Dermis blood vessel endothelial cell (primary cell): ENCODE results near the gene AP1B1. TPM values are rescaled to one million over a fixed set of nuclear protein-coding genes. Genes with fewer than 3 reads are reported as not detected.

ENCODE experiments used
- DNase-seq: peaks from one replicate; pipeline ENCODE4 v3.0.0; 2010
- total RNA-seq: library from RNA; depleted of rRNA; stranded (reverse); fragments of >200 nt; gene quantifications from 2 replicates; pipeline ENCODE4 v1.2.3, GENCODE V29; 2014

The AP1B1 gene
- total RNA-seq, 1 donor from 2014 or later: 191 TPM

DNA sequence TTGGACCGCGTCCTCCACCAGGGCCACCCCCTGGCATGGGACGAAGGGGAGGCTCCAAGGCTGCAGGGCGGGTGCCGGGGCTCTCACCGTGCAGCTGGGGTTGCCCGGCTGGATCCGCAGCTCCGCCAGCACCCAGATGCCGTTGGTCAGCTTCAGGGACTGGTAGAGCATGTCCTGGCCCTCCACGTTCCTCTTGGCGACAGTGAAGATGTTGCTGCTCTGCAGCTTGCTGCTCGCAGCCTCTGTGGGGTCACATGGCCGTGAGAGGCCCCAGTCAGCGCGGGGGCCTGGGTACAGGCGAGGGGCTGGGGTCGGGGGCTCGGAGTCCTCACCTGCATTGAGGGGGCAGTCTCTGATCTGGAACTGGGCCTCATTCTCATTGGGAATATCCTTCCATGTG is 58.1 kb downstream of the AP1B1 start:
- no peak for DNase-seq

DNA sequence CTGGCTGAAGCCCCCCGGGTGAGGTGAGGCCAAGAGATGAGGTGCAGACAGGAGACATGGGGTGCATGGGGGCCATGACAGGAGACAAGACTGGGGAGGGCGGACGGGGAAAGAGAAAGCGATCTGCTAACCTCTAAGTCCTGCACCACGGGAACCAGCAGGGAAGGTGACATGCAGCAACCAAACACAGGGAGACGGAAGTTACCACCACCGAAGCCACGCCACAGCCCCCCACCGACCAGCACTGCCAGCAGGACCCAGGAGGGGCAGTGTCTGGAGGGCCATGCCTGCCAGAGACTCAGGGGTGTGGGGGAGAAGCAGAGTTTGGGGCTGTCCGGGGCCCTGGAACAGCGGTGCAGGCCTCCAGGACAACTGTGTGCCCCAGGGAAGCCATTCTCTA is 58.8 kb downstream of the AP1B1 start:
- no peak for DNase-seq

DNA sequence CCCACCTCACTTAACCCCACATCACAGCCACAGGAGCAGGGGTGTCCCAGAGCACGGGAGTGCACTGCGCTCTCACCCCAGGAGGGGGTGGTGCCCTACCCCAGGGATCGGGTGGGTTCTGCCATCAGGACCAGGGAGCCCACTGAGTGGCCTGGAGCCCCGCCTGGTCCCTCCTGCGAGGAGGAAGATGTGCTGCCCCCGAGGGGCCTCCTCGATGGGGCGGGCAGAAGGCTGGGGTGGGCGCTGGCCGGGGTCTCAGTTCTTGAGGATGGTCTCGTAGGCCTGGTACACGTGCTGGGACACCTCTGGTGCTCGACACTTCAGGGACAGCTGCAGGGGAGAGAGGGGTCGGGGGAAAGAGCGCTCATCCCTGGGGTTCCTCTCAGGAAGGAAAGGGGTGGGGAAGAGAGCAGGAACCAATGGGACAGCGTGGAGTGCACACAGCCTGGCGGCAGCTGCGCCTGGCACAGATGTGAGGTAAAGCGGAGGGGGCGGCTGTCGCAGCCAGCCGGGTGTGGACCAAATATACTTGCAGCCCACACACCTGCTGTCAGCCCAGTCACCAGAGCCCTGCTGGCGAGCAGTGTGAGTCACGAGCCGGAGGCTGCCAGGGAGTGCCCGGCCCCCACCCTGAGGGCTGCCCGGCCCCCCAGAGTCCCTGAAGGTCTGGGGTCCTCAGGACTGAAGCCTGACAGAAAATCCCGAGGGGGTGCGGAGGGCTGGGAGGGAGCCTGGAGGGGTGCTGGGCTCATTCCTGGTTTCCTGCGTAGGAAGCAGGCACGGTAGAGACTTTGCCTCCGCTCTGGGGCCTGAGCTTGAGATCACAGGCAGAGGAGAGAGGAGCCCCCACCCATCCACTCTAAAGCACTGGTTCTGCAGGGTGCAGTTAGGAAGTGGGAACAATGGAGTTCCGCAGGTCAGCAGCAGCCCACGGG is 59.5 kb downstream of the AP1B1 start:
- peak; percentile 24 for DNase-seq

DNA sequence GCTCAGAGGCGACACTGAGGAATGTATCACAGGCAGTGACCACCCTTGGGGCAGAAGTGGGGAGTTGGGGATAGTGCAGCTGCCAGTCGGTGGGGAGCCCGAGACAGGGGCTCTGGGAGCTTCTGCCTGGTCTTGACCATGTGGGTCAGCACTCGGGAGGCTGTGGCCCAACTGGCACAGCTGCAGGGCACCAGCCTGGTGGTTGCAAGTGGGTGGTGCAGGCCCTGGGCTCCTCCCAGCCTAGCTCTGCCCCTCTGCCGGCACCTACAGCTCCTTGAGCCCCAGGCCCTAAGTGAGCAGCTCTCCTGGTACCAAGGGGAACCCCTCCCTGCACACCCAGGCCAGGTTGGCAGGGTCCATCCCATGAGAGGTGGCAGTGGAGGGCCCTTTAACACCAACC is 60.3 kb downstream of the AP1B1 start:
- no peak for DNase-seq

DNA sequence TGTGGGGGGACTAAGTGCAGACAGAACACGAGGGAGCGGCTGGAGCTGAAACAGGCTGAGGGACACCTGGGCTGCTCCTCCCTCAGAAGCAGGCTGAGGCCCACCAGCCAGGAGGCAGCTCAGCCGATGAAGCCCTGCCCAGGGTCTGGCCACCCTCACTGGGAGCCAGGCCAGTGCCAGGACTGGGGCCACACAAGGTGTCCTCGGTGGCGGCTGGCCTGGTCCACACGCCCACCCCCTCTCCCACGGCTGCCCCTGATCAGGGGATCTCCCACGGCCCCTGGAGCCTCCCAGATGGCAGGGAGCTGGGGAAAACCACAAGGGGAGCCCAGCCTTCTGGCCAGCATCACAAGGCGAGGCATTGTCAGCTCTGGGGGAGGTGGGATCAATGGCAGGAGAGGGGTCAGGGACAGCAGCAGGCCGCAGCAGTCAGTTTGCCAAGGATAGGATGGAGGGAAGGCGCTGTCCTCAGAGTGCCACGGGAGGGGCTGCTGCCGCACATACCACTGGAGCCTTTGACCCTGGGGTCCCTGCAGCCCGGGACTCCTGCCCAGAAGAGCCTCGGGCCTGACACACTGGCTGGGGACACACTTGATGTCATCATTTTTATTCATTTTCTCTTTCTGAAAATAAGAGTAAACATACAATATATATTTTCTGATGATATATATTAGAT is 61.1 kb downstream of the AP1B1 start:
- no peak for DNase-seq

DNA sequence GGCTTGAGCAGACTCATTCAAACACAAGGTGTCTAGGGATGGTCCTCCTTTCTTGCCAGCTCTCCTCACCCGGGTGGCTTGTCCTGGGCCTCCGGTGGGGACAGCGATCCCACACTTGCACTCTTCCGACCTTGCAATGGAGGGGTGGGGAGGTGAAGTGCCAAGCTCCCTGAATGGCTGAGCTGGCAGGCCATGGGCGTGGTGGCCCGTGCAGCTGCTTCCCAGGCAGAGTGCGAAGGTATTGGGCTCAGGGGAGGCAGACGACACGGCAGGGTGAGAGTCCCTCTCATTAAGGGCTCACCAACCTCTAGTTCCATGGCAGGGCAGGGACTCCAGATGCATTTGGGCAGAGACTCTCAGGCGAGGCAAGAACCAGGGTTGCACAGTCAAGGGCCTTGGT is 61.9 kb downstream of the AP1B1 start:
- DNase-seq: no peak

DNA sequence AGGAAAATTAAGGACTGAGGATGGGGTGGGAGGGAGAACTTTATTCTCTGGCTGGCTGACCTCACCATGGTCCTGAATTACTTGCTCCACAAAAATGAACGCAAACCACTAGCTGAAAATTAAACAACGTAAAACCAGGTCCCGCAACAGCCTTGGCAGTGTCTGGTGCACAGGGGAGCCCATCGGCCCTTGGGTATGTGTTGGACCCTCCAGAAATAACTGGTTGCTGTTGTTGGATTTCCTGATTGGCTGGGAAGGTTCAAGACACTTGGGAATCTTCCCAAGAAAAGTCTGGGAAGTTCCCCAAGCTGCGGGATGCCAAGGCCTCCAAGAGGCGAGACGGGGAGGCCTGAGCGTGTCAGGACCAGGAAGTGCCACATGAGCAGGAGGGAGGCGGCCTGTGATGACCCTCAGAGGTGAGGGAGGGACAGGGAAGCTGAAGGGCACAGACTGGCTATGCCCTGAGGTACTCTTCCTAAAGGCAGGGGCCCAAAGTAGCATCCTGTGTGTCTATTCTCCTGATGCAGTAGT is 62.5 kb downstream of the AP1B1 start:
- DNase-seq: no peak

DNA sequence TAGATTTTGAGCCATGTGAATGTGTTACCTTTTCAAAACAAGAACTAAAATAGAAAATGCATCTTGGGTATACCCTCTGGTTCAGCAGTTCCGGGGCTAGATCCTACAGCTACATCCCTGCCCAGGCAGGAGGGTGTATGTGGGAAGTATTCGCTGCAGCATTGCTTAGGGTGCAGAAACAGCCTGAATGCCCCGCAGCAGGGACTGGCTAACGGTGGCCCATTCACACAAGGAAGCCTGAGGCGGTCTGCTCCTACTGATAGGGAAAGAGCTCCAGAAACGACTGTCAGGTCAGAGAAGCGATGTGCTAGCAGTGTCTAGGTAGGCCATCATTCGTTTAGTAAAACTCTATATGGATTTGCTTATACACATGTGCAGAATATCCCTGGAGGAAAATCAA is 63.0 kb downstream of the AP1B1 start:
- DNase-seq: no peak

DNA sequence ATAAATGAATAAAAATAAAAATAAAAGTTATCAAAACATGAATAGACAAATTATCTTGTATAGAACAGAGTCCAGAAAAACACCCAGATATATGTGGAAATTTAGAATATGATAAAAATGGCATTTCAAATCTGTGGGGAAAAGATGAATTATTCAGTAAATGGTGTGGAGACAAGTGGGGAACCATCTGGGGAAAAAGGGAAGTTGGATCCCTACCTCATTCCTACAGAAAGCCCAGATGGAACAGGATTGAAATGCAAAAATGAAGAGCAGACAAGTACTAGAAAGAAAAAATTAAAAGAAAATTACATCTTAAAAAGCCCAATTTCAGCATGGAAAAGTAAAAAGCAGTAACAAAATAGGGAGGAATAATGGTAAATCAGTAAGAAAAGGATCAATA is 64.7 kb downstream of the AP1B1 start:
- no peak for DNase-seq

DNA sequence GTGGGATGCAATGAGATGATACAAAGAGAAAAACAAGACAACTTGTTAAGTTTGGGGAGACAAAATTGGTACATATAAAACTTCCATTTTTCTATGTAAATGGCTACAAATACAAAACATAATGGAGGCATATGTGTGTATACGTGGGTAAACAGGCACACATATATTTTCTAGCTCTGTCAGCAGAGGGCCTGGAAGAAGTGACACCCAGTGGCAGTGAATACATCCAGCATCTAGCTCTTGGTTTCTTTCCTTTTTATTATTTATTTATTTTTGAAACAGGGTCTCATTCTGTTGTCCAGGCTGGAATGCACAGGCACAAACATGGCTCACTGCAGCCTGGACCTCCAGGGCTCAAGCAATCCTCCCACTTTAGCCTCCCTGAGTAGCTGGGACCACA is 67.8 kb downstream of the AP1B1 start:
- DNase-seq: peak; percentile 24

DNA sequence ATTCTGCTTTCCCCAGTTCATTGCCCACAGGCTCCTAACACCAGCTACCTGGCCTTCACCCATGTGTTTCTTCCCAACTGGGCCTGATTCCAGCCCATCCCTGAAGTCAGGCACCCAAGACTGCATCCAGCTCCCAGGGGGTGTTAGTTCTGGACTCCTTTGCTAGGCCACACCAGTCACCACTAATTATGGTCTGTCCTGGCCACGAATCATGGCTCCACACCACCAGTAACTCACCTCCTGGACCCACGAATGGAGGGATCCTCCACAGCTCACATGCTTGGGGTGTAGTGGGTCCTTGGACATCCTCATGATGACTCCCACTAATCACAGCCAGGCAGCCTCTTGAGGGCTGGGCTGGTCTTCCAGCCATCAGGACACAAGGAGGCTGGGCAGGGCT is 69.3 kb downstream of the AP1B1 start:
- DNase-seq: no peak

DNA sequence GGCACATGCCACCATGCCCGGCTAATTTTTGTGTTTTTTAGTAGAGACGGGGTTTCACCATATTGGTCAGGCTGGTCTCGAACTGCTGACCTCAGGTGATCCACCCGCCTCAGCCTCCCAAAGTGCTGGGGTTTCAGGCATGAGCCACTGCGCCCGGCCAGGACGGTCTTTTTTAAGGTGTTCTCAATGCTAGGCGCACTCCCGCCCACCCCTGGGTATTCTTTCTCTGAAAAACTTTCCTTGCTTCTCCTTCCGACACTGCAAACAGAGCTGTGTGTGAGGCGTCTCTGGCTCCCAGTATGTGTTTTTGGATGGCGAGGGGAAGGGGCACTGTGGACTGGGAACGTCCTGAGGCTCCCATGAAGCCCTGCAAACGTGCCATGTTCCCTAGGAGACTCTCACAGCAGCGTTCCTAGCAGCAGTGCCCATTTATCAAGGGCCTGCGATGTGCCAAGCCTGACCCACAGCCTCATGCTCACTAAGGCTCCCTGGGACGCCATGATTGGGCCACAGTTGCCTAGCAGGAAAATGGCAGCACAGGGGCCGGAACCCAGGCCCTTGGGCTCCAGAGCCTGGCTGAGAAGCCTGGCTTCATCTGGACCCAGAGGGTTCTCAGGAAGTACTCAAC is 70.4 kb downstream of the AP1B1 start:
- no peak for DNase-seq

DNA sequence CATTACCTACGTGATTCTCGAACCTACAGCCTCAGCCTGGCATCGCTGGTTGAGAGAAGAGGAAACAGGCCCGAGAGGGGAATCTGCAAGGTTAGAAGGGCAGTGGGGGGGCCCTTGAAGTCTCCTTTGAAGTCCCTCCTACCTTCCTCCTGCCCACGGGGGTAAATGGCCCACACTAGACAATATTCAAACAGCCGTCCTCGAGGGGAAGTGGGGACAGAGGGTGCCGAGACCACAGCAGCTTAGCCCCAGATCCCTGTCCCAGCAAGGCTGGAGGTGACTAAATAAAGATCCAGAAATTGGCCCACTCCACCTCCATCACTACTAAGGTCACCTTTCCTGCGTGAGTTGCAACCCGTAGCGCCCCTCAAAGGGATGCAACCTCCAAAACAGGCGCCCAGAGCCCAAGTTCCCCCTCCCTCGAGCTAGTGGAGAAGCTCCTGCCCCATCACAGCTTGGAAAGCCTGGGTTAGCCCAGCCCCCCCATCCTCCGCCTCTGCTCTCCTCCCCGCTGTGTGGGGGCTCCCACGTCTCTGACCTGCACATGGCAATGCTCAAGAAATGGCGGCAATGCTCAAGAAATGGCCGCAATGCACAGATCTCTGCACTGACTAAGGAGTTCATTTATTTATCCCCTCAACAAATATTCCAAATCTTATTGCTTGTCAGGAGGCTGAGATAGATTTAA is 72.1 kb downstream of the AP1B1 start:
- no peak for DNase-seq

DNA sequence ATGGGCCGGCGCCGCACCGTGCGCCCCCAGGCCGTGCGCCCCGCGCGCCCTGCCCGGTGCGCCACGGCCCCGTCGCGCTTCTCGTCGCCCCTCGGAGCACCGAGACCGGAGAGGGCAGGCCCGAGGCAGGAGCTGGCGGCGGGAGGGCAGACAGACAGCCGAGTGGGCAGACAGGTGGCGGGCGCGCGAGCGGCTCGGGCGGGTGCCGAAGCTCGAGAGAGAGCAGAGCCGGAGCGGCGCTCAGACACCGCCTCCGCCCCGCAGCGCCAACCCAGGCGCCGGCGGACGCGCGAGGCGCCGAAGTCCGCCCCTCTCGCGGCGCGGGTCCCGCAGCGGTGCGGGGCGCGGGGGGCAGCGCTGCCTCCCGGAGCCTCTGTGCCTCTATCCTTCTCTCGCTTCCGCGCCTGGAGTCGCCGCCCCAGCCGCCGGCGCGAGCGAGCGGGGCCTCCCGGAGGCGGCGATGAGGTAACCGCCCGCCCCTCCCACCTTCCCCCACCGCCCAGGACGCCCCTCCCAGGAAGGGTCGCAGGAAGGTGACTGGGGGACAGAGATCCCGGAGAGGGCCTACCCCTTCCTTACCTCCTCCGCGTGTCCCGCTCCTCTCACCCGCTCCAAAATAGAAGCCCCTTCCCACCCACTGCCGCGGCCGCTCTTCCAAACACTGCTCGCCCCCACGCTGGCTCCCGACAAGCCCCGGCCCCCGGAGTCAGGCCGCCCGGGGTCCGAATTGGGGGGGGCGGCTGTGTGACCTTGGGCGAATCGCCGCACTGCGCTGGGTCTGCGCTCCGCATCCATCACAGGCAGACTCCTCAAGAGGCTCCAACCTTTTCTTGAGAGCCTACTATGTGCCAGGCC is 72.9 kb downstream of the AP1B1 start, which contains the start of gene RASL10A:
RASL10A (minus strand) TSS at position 412 of the 855 bp plus-strand sequence. CDS start 451 bp downstream, outside the sequence.
- peak; percentile 29 for DNase-seq

DNA sequence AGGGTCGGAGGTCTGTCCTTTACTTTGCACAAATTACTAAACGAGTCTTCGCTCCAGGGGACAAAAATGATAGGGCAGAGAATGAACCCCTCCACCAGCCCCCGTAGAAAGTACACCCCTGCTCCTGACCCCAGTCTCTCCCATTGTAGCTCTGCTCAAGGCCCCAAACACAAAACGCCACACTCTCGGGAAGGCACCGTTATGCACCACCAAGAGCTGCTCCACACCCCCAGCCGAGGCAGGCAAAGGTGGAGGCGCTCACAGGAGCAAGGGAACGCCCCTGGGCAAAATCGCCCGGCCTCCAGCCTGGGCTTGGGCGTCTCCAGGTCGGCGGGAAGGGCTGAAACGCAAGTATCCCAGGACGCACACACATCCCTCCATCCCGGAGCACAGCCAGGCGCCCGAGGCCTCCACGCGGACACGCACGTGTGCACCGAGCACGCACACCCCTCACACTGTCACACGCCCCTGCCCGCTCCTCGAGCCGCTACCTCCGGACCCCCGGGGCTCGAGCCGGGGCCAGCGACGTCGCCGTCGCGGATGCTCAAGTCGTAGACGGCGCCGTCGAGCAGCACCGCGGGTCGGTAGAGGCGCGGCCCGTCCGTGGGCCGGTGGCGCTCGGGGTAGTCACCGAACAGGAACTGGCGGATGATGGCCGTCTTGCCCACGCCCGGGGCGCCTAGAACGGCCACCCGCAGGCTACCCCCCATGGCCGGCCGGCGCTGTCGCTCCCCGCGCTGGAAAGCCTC is 73.7 kb downstream of the AP1B1 start:
- DNase-seq: no peak

DNA sequence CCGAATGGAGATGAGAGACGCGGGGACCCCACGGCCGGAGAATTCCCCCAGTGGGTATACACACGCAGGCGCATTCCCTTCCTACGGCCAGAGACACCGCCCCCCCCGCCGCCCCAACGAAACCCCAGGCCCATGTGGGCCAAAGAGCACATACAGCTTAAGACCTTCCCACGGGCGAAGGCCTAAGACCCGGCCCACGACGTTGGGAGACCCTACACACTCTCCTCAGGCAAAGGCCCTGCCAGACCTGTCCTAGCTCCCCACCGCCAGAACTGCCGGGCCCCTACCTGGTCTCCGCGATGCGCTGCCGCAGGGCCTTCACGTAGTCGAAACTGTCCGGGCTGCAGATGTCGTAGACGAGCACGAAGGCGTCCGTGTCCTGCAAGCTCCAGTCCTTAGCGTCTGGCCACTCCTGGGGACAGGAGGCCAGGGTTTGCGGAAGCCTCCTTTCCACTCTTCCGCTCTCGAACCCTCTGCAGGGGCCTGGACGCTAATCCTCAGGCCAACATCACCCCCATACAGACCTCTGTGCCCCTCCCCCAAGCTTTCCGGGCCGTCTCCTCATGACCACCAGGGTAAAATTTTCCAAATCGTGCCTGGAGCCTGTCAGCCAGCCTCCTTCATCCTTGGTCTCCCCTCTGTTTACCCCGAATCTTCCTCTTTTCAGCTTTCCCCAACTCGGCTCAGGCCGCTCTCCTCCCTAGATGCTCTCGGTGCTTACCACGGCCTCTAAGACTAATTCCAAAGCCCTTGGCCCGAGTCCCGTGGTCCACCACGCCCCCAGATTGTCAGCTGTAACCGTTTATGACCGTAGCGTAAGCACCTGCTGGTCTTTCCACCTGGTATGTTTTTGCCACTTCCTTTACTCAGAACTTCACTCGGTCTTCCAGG is 74.5 kb downstream of the AP1B1 start:
- DNase-seq: no peak

DNA sequence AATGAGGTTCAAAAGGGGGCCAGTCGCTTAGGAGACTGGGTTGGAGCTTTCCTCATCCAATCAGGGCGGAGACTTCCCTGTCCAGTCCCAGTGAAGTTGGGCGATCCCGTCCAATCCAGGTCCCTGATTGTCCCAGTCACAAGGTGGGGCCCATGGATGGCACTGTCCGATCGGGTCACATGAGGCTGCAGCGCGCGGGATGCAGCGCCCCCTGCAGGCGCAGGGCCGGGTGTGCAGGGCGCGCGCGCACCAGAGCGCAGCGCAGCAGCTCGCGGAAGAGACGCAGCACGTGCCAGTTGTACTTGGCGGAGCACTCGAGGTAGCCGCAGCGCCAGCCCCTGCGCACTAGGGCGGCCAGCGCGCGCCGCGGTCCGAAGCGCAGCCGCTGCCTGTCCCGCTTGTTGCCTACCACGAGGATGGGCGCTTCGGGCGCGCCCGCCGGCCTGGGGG is 75.2 kb downstream of the AP1B1 start:
- DNase-seq: peak; percentile 70

DNA sequence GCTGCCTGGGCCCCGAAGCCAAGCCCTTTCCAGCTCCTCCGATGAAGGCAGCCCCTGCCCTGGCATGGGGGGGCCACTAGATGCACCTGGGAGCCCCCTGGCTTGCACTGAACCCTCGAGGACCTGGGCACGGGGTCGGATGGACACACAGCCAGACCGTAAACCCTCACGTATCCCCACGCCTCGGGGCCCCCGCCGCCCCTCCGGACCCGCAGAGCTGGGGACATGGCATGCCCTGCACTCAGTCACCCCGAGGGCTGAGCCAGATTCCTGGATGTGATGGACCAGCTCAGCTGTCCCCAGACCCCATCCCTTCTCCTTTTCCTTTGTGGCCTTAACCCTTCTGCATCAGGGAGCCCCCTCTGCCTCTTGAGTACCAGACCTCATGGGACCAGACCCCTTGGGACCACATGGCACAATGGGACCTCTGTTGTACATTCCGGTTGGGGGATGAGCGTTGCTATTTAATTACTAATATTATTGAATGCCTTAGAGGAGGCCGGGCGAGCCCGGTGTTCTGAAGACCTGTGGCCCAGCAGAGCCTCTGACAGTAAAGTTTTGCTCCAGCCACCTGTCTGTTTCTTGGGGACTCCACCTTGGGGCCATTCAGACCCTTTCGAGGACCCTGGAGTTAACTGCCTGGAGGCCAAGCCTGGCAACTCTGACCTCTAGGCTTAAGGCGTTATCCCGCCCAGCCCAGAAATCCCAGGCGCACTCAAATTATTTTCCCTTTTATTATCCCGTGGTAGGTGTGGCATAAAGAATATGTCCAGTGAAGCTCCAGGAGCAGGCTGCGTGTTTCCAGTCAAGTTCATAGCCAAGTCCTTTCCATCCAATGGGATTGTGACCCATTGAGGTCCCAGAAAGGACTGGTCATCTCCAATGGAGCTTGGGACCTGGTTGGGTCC is 75.9 kb downstream of the AP1B1 start:
- DNase-seq: no peak
